Left ventricle myocardium inferior (tissue), 1 donor: ENCODE measurements around the gene TEC. TPM values are rescaled to one million over a fixed set of nuclear protein-coding genes. Genes with fewer than 3 reads are reported as not detected.

ENCODE experiments used
- DNase-seq: peaks from one replicate; pipeline ENCODE4 v3.0.0-alpha.2; 2020
- H3K27ac ChIP-seq: fragments of 200-600 bp; replicated peaks from 2 replicates; pipeline ENCODE4 v1.8.0; 2021
- H3K27me3 ChIP-seq: fragments of 200-600 bp; 2 replicates; pipeline ENCODE4 v1.8.0; 2021; ENCODE audit warnings: low read depth
- H3K36me3 ChIP-seq: fragments of 200-600 bp; 2 replicates; pipeline ENCODE4 v1.8.0; 2021
- H3K4me1 ChIP-seq: fragments of 200-600 bp; 2 replicates; pipeline ENCODE4 v1.8.0; 2021
- H3K4me3 ChIP-seq: fragments of 200-600 bp; 2 replicates; pipeline ENCODE4 v1.8.0; 2021; ENCODE audit warnings: mild to moderate bottlenecking, moderate library complexity
- H3K9me3 ChIP-seq: fragments of 200-600 bp; replicated peaks from 2 replicates; pipeline ENCODE4 v1.8.0; 2021
- CTCF ChIP-seq: fragments of 200-600 bp; IDR thresholded peaks from 2 replicates; pipeline ENCODE4 v1.8.0; 2021; ENCODE audit warnings: antibody characterized with exemption, mild to moderate bottlenecking, borderline replicate concordance
- intact Hi-C: fragments of 100-400 bp; cut with micrococcal nuclease; formaldehyde crosslinking; loops from one replicate; pipeline ENCODE4 v1.11.0; 2022
- total RNA-seq: library from RNA; stranded (reverse); fragmentation: NEBNext Ultra II Directional; extraction: Animal tissue kit (Norgen Biotek cat#: 25700); gene quantifications from one replicate; pipeline ENCODE4 v1.2.1, GENCODE V29; 2021
- donor health status: DM: no; HTN: yes; CAD: no; lungs with severe emphysema.

Gene TEC
- total RNA-seq, 1 donor from 2014 or later, result 1.9 TPM

GRCh38 chr4:48184882-48185281 lies 84.8 kb downstream of the TEC start:
- no peak overlapping the region for H3K27ac ChIP-seq
- intact Hi-C loops, result no loop called here
- TF ChIP-seq CTCF, result no peak
- H3K4me1 ChIP-seq, result peaks cover 7% of the 10 kb centered on the region
- no peak overlapping the region for H3K4me3 ChIP-seq
- no peaks in the 10 kb centered on the region for H3K9me3 ChIP-seq
- DNase-seq, result no peak
- no peaks in the 10 kb centered on the region for H3K36me3 ChIP-seq
- no peaks in the 10 kb centered on the region for H3K27me3 ChIP-seq

- no peak overlapping the region for H3K4me3 ChIP-seq
- H3K4me1 ChIP-seq, result no peaks in the 10 kb centered on the region
- H3K27me3 ChIP-seq, result no peaks in the 10 kb centered on the region
- no peak for DNase-seq
- no peak for TF ChIP-seq CTCF
- intact Hi-C loops, result no loop called here
- H3K9me3 ChIP-seq, result no peaks in the 10 kb centered on the region
- no peak overlapping the region for H3K27ac ChIP-seq
- H3K36me3 ChIP-seq, result no peaks in the 10 kb centered on the region
These were observed 89.4 kb downstream of the TEC start for GRCh38 chr4:48180234-48180633.

- TF ChIP-seq CTCF, result no peak
- intact Hi-C loops, result no loop called here
- DNase-seq, result no peak
- Histone ChIP-seq H3K27ac (no peak overlapping the region), H3K9me3 (no peaks in the 10 kb centered on the region), H3K4me3 (no peak overlapping the region), H3K36me3 (no peaks in the 10 kb centered on the region), H3K4me1 (peaks cover under 1% of the 10 kb centered on the region), H3K27me3 (no peaks in the 10 kb centered on the region)
These were observed 90.7 kb downstream of the TEC start for GRCh38 chr4:48178931-48179330.

GRCh38 chr4:48175806-48176205 lies 93.8 kb downstream of the TEC start:
- DNase-seq, result no peak
- H3K36me3 ChIP-seq, result no peaks in the 10 kb centered on the region
- intact Hi-C loops, result no loop called here
- H3K4me3 ChIP-seq, result no peak overlapping the region
- H3K27ac ChIP-seq, result no peak overlapping the region
- H3K4me1 ChIP-seq, result peaks cover 8% of the 10 kb centered on the region
- TF ChIP-seq CTCF, result no peak
- H3K9me3 ChIP-seq, result no peaks in the 10 kb centered on the region
- no peaks in the 10 kb centered on the region for H3K27me3 ChIP-seq

- Histone ChIP-seq H3K27ac (no peak overlapping the region), H3K4me1 (peaks cover 8% of the 10 kb centered on the region), H3K36me3 (no peaks in the 10 kb centered on the region), H3K27me3 (no peaks in the 10 kb centered on the region), H3K9me3 (no peaks in the 10 kb centered on the region), H3K4me3 (no peak overlapping the region)
- DNase-seq, result no peak
- no peak for TF ChIP-seq CTCF
- intact Hi-C loops, result no loop called here
These were observed 94.3 kb downstream of the TEC start for GRCh38 chr4:48175328-48175727.
